Measurements from ENCODE around the gene CIBAR2.

CIBAR2 gene

GRCh38 chr16:85086347-85087291 lies 25.7 kb downstream of the CIBAR2 start:
- peak; percentile 83 for FAIRE-seq
- peak; percentile 85 for DNase-seq (ENCODE audit: insufficient read length, low spot score)

- DNase-seq (ENCODE audit: insufficient read length, low spot score) = no peak
- FAIRE-seq = no peak
These were observed 26.6 kb downstream of the CIBAR2 start for GRCh38 chr16:85085721-85086120.

- DNase-seq (ENCODE audit: insufficient read length, low spot score) (no peak), FAIRE-seq (no peak)
These were observed 27.3 kb downstream of the CIBAR2 start for GRCh38 chr16:85084841-85085510.

- DNase-seq (ENCODE audit: insufficient read length, low spot score) = no peak
- FAIRE-seq = peak; percentile 56
These were observed 29.1 kb downstream of the CIBAR2 start for GRCh38 chr16:85083051-85083639.

GRCh38 chr16:85082173-85083050 lies 29.9 kb downstream of the CIBAR2 start:
- DNase-seq (ENCODE audit: insufficient read length, low spot score) (no peak), FAIRE-seq (peak; percentile 40)

GRCh38 chr16:85081765-85082164 lies 30.5 kb downstream of the CIBAR2 start:
- DNase-seq (ENCODE audit: insufficient read length, low spot score) = no peak
- no peak for FAIRE-seq

- FAIRE-seq = no peak
These were observed 31.2 kb downstream of the CIBAR2 start for GRCh38 chr16:85081038-85081437.

GRCh38 chr16:85079785-85080570 lies 32.3 kb downstream of the CIBAR2 start:
- DNase-seq (ENCODE audit: insufficient read length, low spot score) = no peak
- FAIRE-seq = no peak

More at GRCh38 chr16:85081038-85081437, 31.2 kb downstream of the CIBAR2 start:
- DNase-seq (ENCODE audit: insufficient read length, low spot score) = no peak

GRCh38 chr16:85078952-85079351 lies 33.3 kb downstream of the CIBAR2 start:
- FAIRE-seq (no peak), DNase-seq (ENCODE audit: insufficient read length, low spot score) (no peak)

GRCh38 chr16:85078226-85078625 lies 34.0 kb downstream of the CIBAR2 start:
- FAIRE-seq = no peak
- DNase-seq (ENCODE audit: insufficient read length, low spot score) = no peak

GRCh38 chr16:85077576-85078125 lies 34.6 kb downstream of the CIBAR2 start:
- DNase-seq (ENCODE audit: insufficient read length, low spot score) = no peak

GRCh38 chr16:85077039-85077438 lies 35.2 kb downstream of the CIBAR2 start:
- DNase-seq (ENCODE audit: insufficient read length, low spot score) (no peak), FAIRE-seq (no peak)

More at GRCh38 chr16:85077576-85078125, 34.6 kb downstream of the CIBAR2 start:
- no peak for FAIRE-seq

- FAIRE-seq (no peak), DNase-seq (ENCODE audit: insufficient read length, low spot score) (no peak)
These were observed 36.9 kb downstream of the CIBAR2 start for GRCh38 chr16:85075236-85075924.

- DNase-seq (ENCODE audit: insufficient read length, low spot score) (no peak), FAIRE-seq (no peak)
These were observed 37.9 kb downstream of the CIBAR2 start for GRCh38 chr16:85074225-85074914.

GRCh38 chr16:85072947-85073346 lies 39.3 kb downstream of the CIBAR2 start:
- FAIRE-seq (no peak), DNase-seq (ENCODE audit: insufficient read length, low spot score) (no peak)

- FAIRE-seq = no peak
- DNase-seq (ENCODE audit: insufficient read length, low spot score) = no peak
These were observed 40.0 kb downstream of the CIBAR2 start for GRCh38 chr16:85072076-85072860.

- FAIRE-seq = no peak
- no peak for DNase-seq (ENCODE audit: insufficient read length, low spot score)
These were observed 43.1 kb downstream of the CIBAR2 start for GRCh38 chr16:85069171-85069570.

Measured in GM19239 (cell line).